GM12878 (cell line): ENCODE results near the gene SRGAP1. TPM values are rescaled to one million over a fixed set of nuclear protein-coding genes. Genes with fewer than 3 reads are reported as not detected.

Source experiments
- ATAC-seq: fragments of 200-7000 bp; cut with Tn5 transposase; 3 replicates; pipeline ENCODE4 v1.9.1; 2020; ENCODE audit warnings: mild to moderate bottlenecking, moderate library complexity
- BruUV-seq: library from RNA; stranded (reverse); fragments of 400-500 nt; replicated peaks from 2 replicates; lab custom pipeline; 2021; lab: Mats Ljungman, UMichigan
- CTCF ChIA-PET: fragments of 300-600 bp; sonication (Branson Sonifier 250); formaldehyde crosslinking; extraction: SDS; loops from one replicate; lab custom pipeline; 2021; ENCODE audit warnings: inconsistent platforms; lab: Yijun Ruan, JAX
- POLR2A ChIA-PET: fragments of 350-600 bp; formaldehyde crosslinking; extraction: SDS; loops from one replicate; lab custom pipeline; 2021; ENCODE audit warnings: inconsistent platforms; lab: Charles Lee
- RAD21 ChIA-PET: fragments of 300-600 bp; sonication (Branson Sonifier 250); formaldehyde crosslinking; loops from one replicate; lab custom pipeline; 2023; ENCODE audit warnings: antibody characterized with exemption; ENCODE audit not compliant: unreplicated experiment; lab: Charles Lee
- SMC1A ChIA-PET: fragments of 300-600 bp; sonication (Branson Sonifier 250); formaldehyde crosslinking; loops from one replicate; lab custom pipeline; 2023; ENCODE audit not compliant: unreplicated experiment, uncharacterized antibody; lab: Charles Lee
- DNase-seq: peaks from one replicate; pipeline ENCODE4 v3.0.0-alpha.2; 2011; ENCODE audit warnings: low read depth, low spot score
- FAIRE-seq: peaks from 3 replicates; lab custom pipeline; 2011; peaks lifted over from hg19 to GRCh38; lab: Jason Lieb, UNC
- H2AFZ ChIP-seq: 2 replicates; pipeline ENCODE4 v1.6.0; 2011; ENCODE audit warnings: low read depth, low read length, control low read depth; ENCODE audit not compliant: control insufficient read depth
- H3K27ac ChIP-seq: 2 replicates; pipeline ENCODE4 v1.5.1; 2011; ENCODE audit warnings: control low read depth; ENCODE audit not compliant: control insufficient read depth, insufficient read depth
- H3K27me3 ChIP-seq, 2 experiments: replicated peaks in 1 of 2; 2 replicates each; pipeline versions ENCODE4 v1.6.0 to v1.6.1; 2011; ENCODE audit warnings: low read length in 1 of 2; ENCODE audit not compliant: control insufficient read depth in 2 of 2, insufficient read depth in 2 of 2
- H3K36me3 ChIP-seq, 2 experiments: 2 replicates each; pipeline ENCODE4 v1.5.1; 2011; ENCODE audit warnings: low read length in 1 of 2; ENCODE audit not compliant: control insufficient read depth in 2 of 2, insufficient read depth in 2 of 2
- H3K4me1 ChIP-seq: 2 replicates; pipeline ENCODE4 v1.6.1; 2011; ENCODE audit warnings: mild to moderate bottlenecking, low read length, moderate library complexity, mixed read lengths; ENCODE audit not compliant: control insufficient read depth, insufficient read depth
- H3K4me2 ChIP-seq: 2 replicates; pipeline ENCODE4 v1.6.0; 2011; ENCODE audit warnings: control low read depth; ENCODE audit not compliant: control insufficient read depth, insufficient read depth
- H3K4me3 ChIP-seq: fragments of 200-600 bp; sonication (generic); 2 replicates; pipeline ENCODE4 v1.5.1; 2016
- H3K79me2 ChIP-seq: 2 replicates; pipeline ENCODE4 v1.6.0; 2011; ENCODE audit warnings: low read length; ENCODE audit not compliant: control insufficient read depth, insufficient read depth
- H3K9ac ChIP-seq: 2 replicates; pipeline ENCODE4 v1.8.0; 2011; ENCODE audit warnings: low read length, control low read depth, mixed read lengths; ENCODE audit not compliant: control insufficient read depth, insufficient read depth
- H3K9me3 ChIP-seq: replicated peaks from 3 replicates; pipeline ENCODE4 v1.5.1; 2011; ENCODE audit warnings: mild to moderate bottlenecking, low read length; ENCODE audit not compliant: control insufficient read depth, insufficient read depth
- H4K20me1 ChIP-seq: 2 replicates; pipeline ENCODE4 v1.6.0; 2011; ENCODE audit not compliant: control insufficient read depth, insufficient read depth
- E2F4 ChIP-seq: IDR thresholded peaks from 2 replicates; pipeline ENCODE4 v1.6.1; 2012; ENCODE audit warnings: low read depth, low read length, improper control_type of control experiment
- HDGF ChIP-seq: fragments of 450-650 bp; IDR thresholded peaks from 2 replicates; pipeline ENCODE4 v1.6.1; 2016; ENCODE audit warnings: antibody characterized with exemption
- IRF5 ChIP-seq: fragments of 450-650 bp; IDR thresholded peaks from 2 replicates; pipeline ENCODE4 v1.6.1; 2017; ENCODE audit warnings: borderline replicate concordance
- NRF1 ChIP-seq: conservative IDR thresholded peaks from 2 replicates; pipeline ENCODE4 v1.6.1; 2011; ENCODE audit warnings: mild to moderate bottlenecking, low read depth, low read length, improper control_type of control experiment
- SKIL ChIP-seq: fragments of 450-650 bp; IDR thresholded peaks from 2 replicates; pipeline ENCODE4 v1.6.1; 2017; ENCODE audit warnings: mild to moderate bottlenecking, low read depth, inconsistent platforms; ENCODE audit not compliant: poor library complexity, severe bottlenecking
- STAT1 ChIP-seq: fragments of 450-650 bp; conservative IDR thresholded peaks from 2 replicates; pipeline ENCODE4 v1.6.1; 2014; ENCODE audit warnings: antibody characterized with exemption, mild to moderate bottlenecking
- WGBS: methylation state at CpG from one replicate; pipeline ENCODE4 v1.1.6; 2016; ENCODE audit warnings: low lambda C conversion rate; ENCODE audit not compliant: insufficient replicate concordance, insufficient coverage; ENCODE audit errors: missing lambda C conversion rate; 5-methylcytosine and 5-hydroxymethylcytosine counted together
- in situ Hi-C: fragments of 300-500 bp; cut with MboI; formaldehyde crosslinking; loops from 9 replicates; pipeline ENCODE4 v1.14.3; 2018; ENCODE audit warnings: mixed read lengths
- intact Hi-C: fragments of 100-400 bp; cut with micrococcal nuclease; formaldehyde crosslinking; loops from one replicate; pipeline ENCODE4 v1.14.2; 2022; ENCODE audit not compliant: unreplicated experiment
- polyA plus RNA-seq, 11 experiments: library from polyadenylated mRNA; depleted of rRNA in 4 of 11; unstranded in 6 of 11; stranded (reverse) in 5 of 11; fragments of >200 nt; fragmentation: Nextera tagmentation in 4 of 11; fragmentation: Illumina TruSeq in 1 of 11; extraction: Ambion mirVana in 4 of 11; extraction: Trizol in 1 of 11; gene quantifications; 1 replicate in 1 of 11; 2 replicates in 10 of 11; pipeline versions ENCODE4 v1.2.1 to v1.2.3, GENCODE V29; 2011 to 2016; ENCODE audit warnings: inconsistent platforms in 2 of 11, missing spikeins in 2 of 11, low read depth in 1 of 11
- total RNA-seq, 4 experiments: library from RNA; depleted of rRNA in 3 of 4; stranded (reverse); fragments of >200 nt in 3 of 4; fragmentation: Illumina TruSeq in 1 of 4; extraction: Trizol in 1 of 4; gene quantifications; 2 replicates each; pipeline versions ENCODE4 v1.2.1 to v1.2.3, GENCODE V29; 2013 to 2021

SRGAP1 gene
- total and polyA plus RNA-seq, 10 of the 15 experiments (the other 5 are each of a cell fraction or from before 2014, with no cell fraction given) = 0.16 to 0.85 (median 0.46) TPM

- SMC1A ChIA-PET = interaction anchor here (1.3 kb wide), 1 partner anchor 21 kb away, joined by 3 read pairs; no protein-coding TSS in a partner anchor
- 42% methylated on average over 2 of the region's 2 CpGs for WGBS
- Histone ChIP-seq H3K9me3 (no peaks in the 10 kb centered on the region), H3K4me1 (no peaks in the 10 kb centered on the region), H2AFZ (no peak overlapping the region), H3K27ac (no peak overlapping the region), H4K20me1 (no peaks in the 10 kb centered on the region), H3K4me3 (no peak overlapping the region), H3K36me3 (no peaks in the 10 kb centered on the region), H3K9ac (no peak overlapping the region), H3K27me3 (no peaks in the 10 kb centered on the region), H3K4me2 (no peak overlapping the region), H3K79me2 (no peaks in the 10 kb centered on the region)
- RAD21 ChIA-PET = no interaction called here
- ATAC-seq (no peak), FAIRE-seq (no peak), DNase-seq (no peak)
- intact Hi-C loops (no loop called here), in situ Hi-C loops (no loop called here)
- POLR2A ChIA-PET = no interaction called here
- no TSS peak for BruUV-seq
- CTCF ChIA-PET = no interaction called here
- TF ChIP-seq HDGF (no peak), SKIL (no peak), NRF1 (no peak), STAT1 (no peak), E2F4 (no peak), IRF5 (no peak)
- TF ChIP-seq, all 136 proteins: peak for 0
Observed at GRCh38 chr12:64157110-64157509, 312.6 kb downstream of the SRGAP1 start.
